ENCODE results near the gene ABLIM2. TPM values are rescaled to one million over a fixed set of nuclear protein-coding genes. Genes with fewer than 3 reads are reported as not detected.

The ABLIM2 gene
- total and polyA plus RNA-seq, 2 of the 13 experiments (the other 11 are each of a cell fraction or from before 2014, with no cell fraction given): 0.20 to 0.37 TPM

DNA sequence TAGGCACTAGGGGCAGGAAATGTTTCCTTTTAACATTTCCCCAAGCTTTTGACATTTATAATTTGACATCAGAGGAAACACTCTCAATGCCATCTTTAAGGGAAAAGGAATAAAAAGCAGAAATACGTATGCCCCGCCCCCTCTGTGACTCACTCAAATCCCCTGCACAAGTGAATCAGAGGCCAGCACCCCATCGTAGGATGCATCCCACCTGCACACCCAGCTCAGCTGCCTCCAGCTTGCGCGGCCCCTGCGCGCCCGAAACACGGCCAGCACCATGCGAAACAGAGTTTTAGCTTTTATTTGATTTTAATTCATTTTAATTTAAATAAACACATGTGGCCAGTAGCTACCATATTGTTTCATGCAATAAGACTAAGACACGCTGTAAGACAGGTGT, 29.5 kb downstream of the ABLIM2 start:
- ChIA-PET POLR2A (no interaction called here), CTCF (ENCODE audit: low intra/inter-chr PET ratio, low total read pairs) (no interaction called here)
- in situ Hi-C loops (cut with HindIII; ENCODE audit: extremely low pct_ligation_motif_present, low pct_unique_long_range_greater_than_20kb): no loop called here
- ATAC-seq: no peak
- Histone ChIP-seq H3K4me2 (ENCODE audit: low read depth, low read length) (no peak overlapping the region), H3K79me2 (ENCODE audit: insufficient read depth, low read length) (no peaks in the 10 kb centered on the region), H4K20me1 (ENCODE audit: insufficient read depth, low read length) (no peaks in the 10 kb centered on the region), H3K4me3 (replicated peaks in 1 of 3; ENCODE audit: insufficient read depth in 1 of 3, low read depth in 2 of 3, low read length in 3 of 3) (no peak overlapping the region), H3K9me3 (ENCODE audit: low read length) (no peaks in the 10 kb centered on the region), H3K27ac (ENCODE audit: extremely low read length, insufficient read depth, low read length) (no peak overlapping the region), H3K36me3 (replicated peaks in 1 of 2; ENCODE audit: control insufficient read depth in 1 of 2, insufficient read depth in 2 of 2, low read length in 2 of 2) (no peaks in the 10 kb centered on the region), H3K27me3 (ENCODE audit: control insufficient read depth in 1 of 2, insufficient read depth in 2 of 2, low read length in 2 of 2) (peaks cover 12 to 71% of the 10 kb centered on the region in 2 experiments), H3K9ac (ENCODE audit: insufficient read depth, low read depth, low read length) (no peak overlapping the region), H2AFZ (ENCODE audit: low read length) (no peak overlapping the region), H3K4me1 (ENCODE audit: insufficient read depth, low read length) (no peaks in the 10 kb centered on the region)
- no peak for DNase-seq (ENCODE audit: low spot score)
- WGBS (ENCODE audit: low lambda C conversion rate): 63% methylated on average over 11 of the region's 11 CpGs
- BruUV-seq (replicated peaks): no TSS peak
- no peak for FAIRE-seq
- intact Hi-C loops (cut with micrococcal nuclease; ENCODE audit: unreplicated experiment): no loop called here
- TF ChIP-seq, protein P1, sequence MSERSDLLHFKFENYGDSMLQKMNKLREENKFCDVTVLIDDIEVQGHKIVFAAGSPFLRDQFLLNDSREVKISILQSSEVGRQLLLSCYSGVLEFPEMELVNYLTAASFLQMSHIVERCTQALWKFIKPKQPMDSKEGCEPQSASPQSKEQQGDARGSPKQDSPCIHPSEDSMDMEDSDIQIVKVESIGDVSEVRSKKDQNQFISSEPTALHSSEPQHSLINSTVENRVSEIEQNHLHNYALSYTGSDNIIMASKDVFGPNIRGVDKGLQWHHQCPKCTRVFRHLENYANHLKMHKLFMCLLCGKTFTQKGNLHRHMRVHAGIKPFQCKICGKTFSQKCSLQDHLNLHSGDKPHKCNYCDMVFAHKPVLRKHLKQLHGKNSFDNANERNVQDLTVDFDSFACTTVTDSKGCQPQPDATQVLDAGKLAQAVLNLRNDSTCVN (CRISPR knock-in tag; IDR thresholded peaks at IDR 0.05; ENCODE audit: borderline replicate concordance): no peak
- TF ChIP-seq MTF2 (CRISPR knock-in tag; IDR thresholded peaks at IDR 0.05; ENCODE audit: borderline replicate concordance) (no peak), ZNF510 (CRISPR knock-in tag; IDR thresholded peaks at IDR 0.05; ENCODE audit: low read depth) (no peak), CCAR2 (optimal IDR thresholded peaks at IDR 0.05; ENCODE audit: low read depth, low read length) (no peak), DMAP1 (CRISPR knock-in tag; IDR thresholded peaks at IDR 0.05) (no peak), GTF2F1 (IDR thresholded peaks at IDR 0.05; ENCODE audit: low read length) (no peak), JDP2 (CRISPR knock-in tag; IDR thresholded peaks at IDR 0.05; ENCODE audit: borderline replicate concordance) (no peak), ZNF749 (CRISPR knock-in tag; IDR thresholded peaks at IDR 0.05; ENCODE audit: borderline replicate concordance) (no peak), NAIF1 (CRISPR knock-in tag; IDR thresholded peaks at IDR 0.05; ENCODE audit: borderline replicate concordance) (no peak), ZBTB3 (CRISPR knock-in tag; IDR thresholded peaks at IDR 0.05; ENCODE audit: borderline replicate concordance, low read depth) (no peak), SAP130 (CRISPR knock-in tag; IDR thresholded peaks at IDR 0.05; ENCODE audit: low read depth) (no peak), SKI (IDR thresholded peaks at IDR 0.05; ENCODE audit: partially characterized antibody) (no peak), ZSCAN30 (CRISPR knock-in tag; IDR thresholded peaks at IDR 0.05) (no peak)
- TF ChIP-seq, protein P2, sequence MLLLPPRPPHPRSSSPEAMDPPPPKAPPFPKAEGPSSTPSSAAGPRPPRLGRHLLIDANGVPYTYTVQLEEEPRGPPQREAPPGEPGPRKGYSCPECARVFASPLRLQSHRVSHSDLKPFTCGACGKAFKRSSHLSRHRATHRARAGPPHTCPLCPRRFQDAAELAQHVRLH (CRISPR knock-in tag; IDR thresholded peaks at IDR 0.05; ENCODE audit: borderline replicate concordance, low read depth): no peak
- TF ChIP-seq, protein P3, sequence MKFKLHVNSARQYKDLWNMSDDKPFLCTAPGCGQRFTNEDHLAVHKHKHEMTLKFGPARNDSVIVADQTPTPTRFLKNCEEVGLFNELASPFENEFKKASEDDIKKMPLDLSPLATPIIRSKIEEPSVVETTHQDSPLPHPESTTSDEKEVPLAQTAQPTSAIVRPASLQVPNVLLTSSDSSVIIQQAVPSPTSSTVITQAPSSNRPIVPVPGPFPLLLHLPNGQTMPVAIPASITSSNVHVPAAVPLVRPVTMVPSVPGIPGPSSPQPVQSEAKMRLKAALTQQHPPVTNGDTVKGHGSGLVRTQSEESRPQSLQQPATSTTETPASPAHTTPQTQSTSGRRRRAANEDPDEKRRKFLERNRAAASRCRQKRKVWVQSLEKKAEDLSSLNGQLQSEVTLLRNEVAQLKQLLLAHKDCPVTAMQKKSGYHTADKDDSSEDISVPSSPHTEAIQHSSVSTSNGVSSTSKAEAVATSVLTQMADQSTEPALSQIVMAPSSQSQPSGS (CRISPR knock-in tag; IDR thresholded peaks at IDR 0.05): no peak
- TF ChIP-seq, protein P4, sequence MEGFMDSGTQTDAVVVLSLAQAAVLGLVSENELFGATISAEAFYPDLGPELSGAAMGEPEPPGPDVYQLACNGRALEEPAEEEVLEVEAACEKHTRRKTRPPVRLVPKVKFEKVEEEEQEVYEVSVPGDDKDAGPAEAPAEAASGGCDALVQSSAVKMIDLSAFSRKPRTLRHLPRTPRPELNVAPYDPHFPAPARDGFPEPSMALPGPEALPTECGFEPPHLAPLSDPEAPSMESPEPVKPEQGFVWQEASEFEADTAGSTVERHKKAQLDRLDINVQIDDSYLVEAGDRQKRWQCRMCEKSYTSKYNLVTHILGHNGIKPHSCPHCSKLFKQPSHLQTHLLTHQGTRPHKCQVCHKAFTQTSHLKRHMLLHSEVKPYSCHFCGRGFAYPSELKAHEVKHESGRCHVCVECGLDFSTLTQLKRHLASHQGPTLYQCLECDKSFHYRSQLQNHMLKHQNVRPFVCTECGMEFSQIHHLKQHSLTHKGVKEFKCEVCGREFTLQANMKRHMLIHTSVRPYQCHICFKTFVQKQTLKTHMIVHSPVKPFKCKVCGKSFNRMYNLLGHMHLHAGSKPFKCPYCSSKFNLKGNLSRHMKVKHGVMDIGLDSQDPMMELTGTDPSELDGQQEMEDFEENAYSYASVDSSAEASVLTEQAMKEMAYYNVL (CRISPR knock-in tag; IDR thresholded peaks at IDR 0.05; ENCODE audit: borderline replicate concordance): no peak

All from HepG2 (cell line).